Suppressor macrophage (primary cell): Measurements from ENCODE around the gene ACSM5.
"Not testable (repeated sequence)": the region's sequence is repeated elsewhere in the genome, so short reads cannot be mapped to it uniquely, and the experiment has no call there.

Experiments
- DNase-seq, 4 experiments: peaks; one replicate each; pipeline ENCODE4 v3.0.0-alpha.2; 2020 to 2022

Gene ACSM5

GRCh38 chr16:20451364-20451763, 42.0 kb downstream of the ACSM5 start, which contains the start of gene ACSM2A:
Gene ACSM2A (plus strand): TSS chr16:20451521. CDS start chr16:20460115, 8,594 bp downstream.
- DNase-seq, result not testable (repeated sequence)

- DNase-seq, result not testable (repeated sequence)
Observed at GRCh38 chr16:20453633-20454032, 44.3 kb downstream of the ACSM5 start.

DNA sequence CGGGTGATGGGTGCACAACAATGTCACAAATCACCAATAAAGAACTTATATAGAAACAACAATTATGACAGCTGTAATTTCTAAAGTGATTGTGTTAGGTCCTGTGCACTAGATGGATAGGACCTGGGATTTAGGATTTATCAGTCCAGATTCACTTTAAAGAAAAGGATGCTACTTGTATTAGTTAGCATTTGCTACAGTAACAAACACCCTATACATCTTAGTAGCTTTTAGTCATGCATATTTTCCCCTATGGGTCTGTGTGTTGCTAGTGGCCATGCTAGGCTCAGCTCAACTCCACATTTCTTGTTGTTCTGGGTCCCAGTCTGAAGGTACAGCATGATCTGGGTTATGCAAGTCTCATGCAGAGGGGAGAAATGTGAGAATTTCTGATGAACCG, 49.9 kb downstream of the ACSM5 start:
- not testable (repeated sequence) for DNase-seq

DNA sequence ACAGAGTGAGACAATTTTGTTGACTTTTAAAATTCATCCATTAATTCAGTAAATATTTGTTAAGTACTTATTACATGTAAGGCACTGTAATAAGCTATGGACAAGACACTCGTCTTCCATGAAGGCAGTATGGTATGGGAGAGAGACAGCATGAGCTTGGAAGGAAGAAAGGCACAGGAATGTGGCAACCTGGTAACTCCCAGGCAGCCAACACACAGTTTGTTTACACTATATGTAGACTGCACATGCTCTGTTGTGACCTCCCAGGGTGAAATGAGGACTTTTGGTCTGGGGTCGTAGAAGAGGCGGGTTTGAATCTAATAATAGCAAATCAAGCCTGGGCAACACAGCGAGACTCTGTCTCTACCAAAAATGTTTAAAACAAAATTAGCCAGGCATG, 51.0 kb downstream of the ACSM5 start:
- not testable (repeated sequence) for DNase-seq

DNA sequence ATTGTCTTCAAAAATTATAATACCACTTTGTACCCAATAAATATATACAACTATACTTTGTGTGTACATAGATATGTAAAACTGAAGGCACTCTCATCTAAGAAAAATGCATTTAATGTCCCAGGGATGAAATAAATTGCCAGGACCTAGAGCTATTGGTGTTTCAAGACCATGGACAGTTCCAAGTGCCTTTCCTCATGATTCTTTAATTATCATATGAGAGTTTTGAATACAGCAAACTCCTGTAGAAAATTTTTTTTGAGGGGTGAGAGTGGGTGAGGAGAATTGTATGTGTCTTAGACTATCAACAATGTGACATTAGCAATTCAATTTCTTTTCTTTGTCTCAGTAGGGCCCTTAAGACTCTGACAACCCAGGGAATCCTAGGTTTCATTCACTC, 59.6 kb downstream of the ACSM5 start:
- not testable (repeated sequence) for DNase-seq

- not testable (repeated sequence) for DNase-seq
Observed at GRCh38 chr16:20469930-20470329, 60.6 kb downstream of the ACSM5 start.

- not testable (repeated sequence) for DNase-seq
Observed at GRCh38 chr16:20470732-20471131, 61.4 kb downstream of the ACSM5 start.

DNA sequence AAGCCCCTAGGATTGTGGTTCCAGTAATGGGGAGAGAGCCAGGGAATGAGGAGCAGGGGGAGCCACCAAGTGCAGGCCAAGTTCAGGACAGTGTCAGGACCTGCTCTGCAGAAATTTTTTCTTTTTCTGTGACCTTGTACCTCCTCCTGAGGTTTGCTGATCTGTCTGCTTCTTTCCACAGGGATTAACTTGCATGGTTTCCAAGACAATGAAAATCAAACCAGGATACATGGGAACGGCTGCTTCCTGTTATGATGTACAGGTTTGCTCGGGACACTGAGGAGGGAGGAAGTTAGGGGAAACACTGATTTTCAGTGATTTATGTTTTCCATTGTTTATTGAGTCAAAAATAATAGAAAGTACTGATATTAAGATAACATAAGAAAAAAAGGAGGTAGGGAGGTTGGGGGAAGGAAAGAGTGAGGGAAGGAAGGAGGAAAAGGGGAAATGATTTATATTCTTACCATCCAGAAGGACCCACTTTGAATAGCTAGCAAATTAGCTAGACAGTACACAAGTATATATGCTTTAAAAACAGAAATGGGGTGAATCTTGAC, 67.9 kb downstream of the ACSM5 start:
- DNase-seq, result not testable (repeated sequence)

GRCh38 chr16:20483989-20484388, 74.7 kb downstream of the ACSM5 start:
- not testable (repeated sequence) for DNase-seq

GRCh38 chr16:20484726-20485125, 75.4 kb downstream of the ACSM5 start:
- DNase-seq, result no peak

GRCh38 chr16:20485408-20485807, 76.1 kb downstream of the ACSM5 start:
- DNase-seq, result no peak
